RWPE2 (cell line): ENCODE data around the gene PTGIS.

Experiments
- ATAC-seq: fragments of 200-7000 bp; cut with Tn5 transposase; 3 replicates; pipeline ENCODE4 v1.9.1; 2021; ENCODE audit warnings: low read depth
- DNase-seq: peaks from one replicate; pipeline ENCODE4 v3.0.0-alpha.2; 2020; ENCODE audit warnings: low spot score
- H3K27ac ChIP-seq: fragments of 450-650 bp; 2 replicates; pipeline ENCODE4 v1.5.1; 2017; ENCODE audit warnings: mild to moderate bottlenecking; ENCODE audit not compliant: poor library complexity, severe bottlenecking
- H3K27me3 ChIP-seq: fragments of 250-450 bp; sonication (Bioruptor Pico); 2 replicates; pipeline ENCODE4 v1.5.1; 2021; ENCODE audit warnings: mild to moderate bottlenecking, moderate library complexity; ENCODE audit not compliant: insufficient read depth, poor library complexity, severe bottlenecking
- H3K36me3 ChIP-seq: fragments of 250-450 bp; sonication (Bioruptor Pico); 2 replicates; pipeline ENCODE4 v1.5.1; 2020; ENCODE audit warnings: low read depth, mild to moderate bottlenecking, moderate library complexity
- H3K4me1 ChIP-seq: fragments of 250-450 bp; sonication (Bioruptor Pico); 2 replicates; pipeline ENCODE4 v1.5.1; 2021; ENCODE audit warnings: mild to moderate bottlenecking, moderate library complexity; ENCODE audit not compliant: insufficient read depth, poor library complexity, severe bottlenecking
- H3K4me3 ChIP-seq: fragments of 250-450 bp; sonication (Bioruptor Pico); 2 replicates; pipeline ENCODE4 v1.5.1; 2021; ENCODE audit warnings: mild to moderate bottlenecking, moderate library complexity; ENCODE audit not compliant: severe bottlenecking
- H3K9me3 ChIP-seq: fragments of 250-450 bp; sonication (Bioruptor Pico); 2 replicates; pipeline ENCODE4 v1.5.1; 2021; ENCODE audit warnings: mild to moderate bottlenecking, moderate library complexity; ENCODE audit not compliant: severe bottlenecking
- TF ChIP-seq, protein P1 (sequence below): fragments of 450-650 bp; IDR thresholded peaks from one replicate; pipeline ENCODE4 v1.5.1; 2017; ENCODE audit warnings: mild to moderate bottlenecking, moderate library complexity; ENCODE audit not compliant: poor library complexity, severe bottlenecking

The PTGIS gene

GRCh38 chr20:49490689-49491088 lies 77.2 kb downstream of the PTGIS start:
- Histone ChIP-seq H3K9me3 (no peaks in the 10 kb centered on the region), H3K27ac (no peak overlapping the region), H3K27me3 (peaks cover 34% of the 10 kb centered on the region), H3K4me1 (no peaks in the 10 kb centered on the region), H3K4me3 (no peak overlapping the region), H3K36me3 (no peaks in the 10 kb centered on the region)
- ATAC-seq (no peak), DNase-seq (no peak)
- TF ChIP-seq, protein P1, sequence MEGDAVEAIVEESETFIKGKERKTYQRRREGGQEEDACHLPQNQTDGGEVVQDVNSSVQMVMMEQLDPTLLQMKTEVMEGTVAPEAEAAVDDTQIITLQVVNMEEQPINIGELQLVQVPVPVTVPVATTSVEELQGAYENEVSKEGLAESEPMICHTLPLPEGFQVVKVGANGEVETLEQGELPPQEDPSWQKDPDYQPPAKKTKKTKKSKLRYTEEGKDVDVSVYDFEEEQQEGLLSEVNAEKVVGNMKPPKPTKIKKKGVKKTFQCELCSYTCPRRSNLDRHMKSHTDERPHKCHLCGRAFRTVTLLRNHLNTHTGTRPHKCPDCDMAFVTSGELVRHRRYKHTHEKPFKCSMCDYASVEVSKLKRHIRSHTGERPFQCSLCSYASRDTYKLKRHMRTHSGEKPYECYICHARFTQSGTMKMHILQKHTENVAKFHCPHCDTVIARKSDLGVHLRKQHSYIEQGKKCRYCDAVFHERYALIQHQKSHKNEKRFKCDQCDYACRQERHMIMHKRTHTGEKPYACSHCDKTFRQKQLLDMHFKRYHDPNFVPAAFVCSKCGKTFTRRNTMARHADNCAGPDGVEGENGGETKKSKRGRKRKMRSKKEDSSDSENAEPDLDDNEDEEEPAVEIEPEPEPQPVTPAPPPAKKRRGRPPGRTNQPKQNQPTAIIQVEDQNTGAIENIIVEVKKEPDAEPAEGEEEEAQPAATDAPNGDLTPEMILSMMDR = no peak

DNA sequence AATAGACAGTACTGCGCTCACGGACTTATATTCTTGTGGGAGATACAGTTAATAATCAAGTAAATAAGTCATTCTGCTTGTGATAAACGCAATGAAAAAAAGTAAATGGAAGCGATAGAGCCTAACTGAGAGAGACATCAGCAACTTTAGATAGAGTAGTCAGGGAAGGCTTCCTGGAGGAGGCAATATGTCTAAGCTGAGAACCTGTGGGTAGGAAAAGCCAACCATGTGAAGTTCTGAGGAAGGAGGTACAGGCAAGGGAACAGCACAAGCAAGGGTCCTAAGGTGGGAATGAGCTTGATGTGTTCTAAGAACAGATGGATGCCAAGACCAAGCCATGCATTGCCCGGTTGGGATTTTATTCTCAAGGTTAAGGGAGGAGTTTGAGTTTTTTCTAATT lies 78.2 kb downstream of the PTGIS start:
- TF ChIP-seq, protein P1 = no peak
- no peaks in the 10 kb centered on the region for H3K36me3 ChIP-seq
- ATAC-seq (no peak), DNase-seq (no peak)
- H3K27ac ChIP-seq = no peak overlapping the region
- H3K9me3 ChIP-seq = no peaks in the 10 kb centered on the region
- H3K4me1 ChIP-seq = no peaks in the 10 kb centered on the region
- no peak overlapping the region for H3K4me3 ChIP-seq
- peaks cover 42% of the 10 kb centered on the region for H3K27me3 ChIP-seq

- Histone ChIP-seq H3K36me3 (no peaks in the 10 kb centered on the region), H3K27ac (no peak overlapping the region), H3K9me3 (no peaks in the 10 kb centered on the region), H3K4me1 (no peaks in the 10 kb centered on the region), H3K27me3 (peaks cover 53% of the 10 kb centered on the region), H3K4me3 (no peak overlapping the region)
- TF ChIP-seq, protein P1 = no peak
- DNase-seq (no peak), ATAC-seq (no peak)
Measured at GRCh38 chr20:49486064-49486463, 81.9 kb downstream of the PTGIS start.

- TF ChIP-seq, protein P1 = no peak
- H3K27me3 ChIP-seq = peaks cover 50% of the 10 kb centered on the region
- no peaks in the 10 kb centered on the region for H3K9me3 ChIP-seq
- H3K4me1 ChIP-seq = no peaks in the 10 kb centered on the region
- H3K36me3 ChIP-seq = no peaks in the 10 kb centered on the region
- H3K4me3 ChIP-seq = no peak overlapping the region
- H3K27ac ChIP-seq = no peak overlapping the region
- ATAC-seq = no peak
- DNase-seq = no peak
Measured at GRCh38 chr20:49485563-49485962, 82.4 kb downstream of the PTGIS start.

GRCh38 chr20:49484180-49485140 lies 83.5 kb downstream of the PTGIS start:
- ATAC-seq = peak; percentile 92
- H3K4me3 ChIP-seq = peak overlapping the region; percentile 18
- H3K4me1 ChIP-seq = no peaks in the 10 kb centered on the region
- TF ChIP-seq, protein P1 = peak; percentile 100
- H3K27ac ChIP-seq = no peak overlapping the region
- H3K36me3 ChIP-seq = no peaks in the 10 kb centered on the region
- peaks cover 50% of the 10 kb centered on the region for H3K27me3 ChIP-seq
- peak; percentile 95 for DNase-seq
- no peaks in the 10 kb centered on the region for H3K9me3 ChIP-seq
